Measurements from ENCODE around the gene PAPPA. TPM values are rescaled to one million over a fixed set of nuclear protein-coding genes. Genes with fewer than 3 reads are reported as not detected.

The PAPPA gene
- total RNA-seq, 1 experiment from 2014 or later = 0.05 TPM

DNA sequence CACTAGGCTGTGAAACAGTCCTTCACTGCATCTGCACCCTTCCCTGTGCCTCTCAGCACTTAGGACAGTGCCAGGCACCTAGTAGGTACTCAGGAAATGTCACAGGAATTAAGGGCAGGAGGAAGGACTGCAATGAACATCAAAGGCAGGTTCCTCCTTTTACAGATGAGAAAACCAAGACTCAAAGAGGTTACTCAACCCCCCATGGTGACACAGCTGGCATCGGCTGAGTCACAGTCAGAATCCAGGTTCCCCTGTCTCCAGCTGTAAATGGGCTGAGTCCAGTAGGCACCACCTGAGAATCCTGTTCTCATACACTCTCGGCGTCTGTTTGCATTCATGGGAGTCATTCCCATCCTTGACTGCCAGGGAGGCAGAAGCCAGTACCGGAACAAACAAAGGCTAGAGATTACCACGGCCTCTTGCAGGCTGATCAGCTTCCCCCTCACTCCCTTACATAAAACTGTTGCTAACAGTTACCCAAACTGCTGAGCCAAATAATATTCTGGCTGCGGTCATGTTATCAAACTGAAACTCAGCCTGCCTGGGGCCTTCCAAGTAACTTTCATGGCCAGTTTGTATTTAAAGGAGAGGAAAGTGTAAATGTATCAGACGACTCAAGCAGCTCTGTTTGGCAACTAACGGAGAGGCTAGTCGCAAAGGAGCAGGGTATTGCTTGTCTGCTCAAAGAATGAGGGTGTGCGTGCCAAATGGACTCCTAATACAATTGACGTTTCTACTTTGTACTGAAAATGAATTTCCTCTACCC is 201.7 kb downstream of the PAPPA start:
- no peak for ATAC-seq

More for the DNA sequence above, 201.7 kb downstream of the PAPPA start:
- Histone ChIP-seq H3K27me3 (ENCODE audit: insufficient read depth, low read length) (peaks cover 52% of the 10 kb centered on the region), H3K4me2 (ENCODE audit: low read length) (no peak overlapping the region), H3K36me3 (ENCODE audit: control insufficient read depth in 1 of 2, insufficient read depth in 2 of 2, low read length in 2 of 2) (no peaks in the 10 kb centered on the region), H3K9me2 (ENCODE audit: insufficient read depth) (no peaks in the 10 kb centered on the region), H2AFZ (ENCODE audit: low read depth, low read length, poor library complexity, severe bottlenecking) (no peak overlapping the region), H3K4me3 (replicated peaks in 1 of 2; ENCODE audit: low read depth in 1 of 2, low read length in 2 of 2) (no peak overlapping the region), H3K9ac (ENCODE audit: low read length) (no peak overlapping the region), H4K20me1 (ENCODE audit: insufficient read depth) (no peaks in the 10 kb centered on the region), H3K4me1 (ENCODE audit: control insufficient read depth in 1 of 2, insufficient read depth in 2 of 2, low read length in 2 of 2) (no peaks in the 10 kb centered on the region), H3K79me2 (ENCODE audit: insufficient read depth, low read length) (no peaks in the 10 kb centered on the region), H3K9me3 (ENCODE audit: control insufficient read depth in 1 of 2, insufficient read depth in 1 of 2, low read depth in 1 of 2, low read length in 2 of 2) (no peaks in the 10 kb centered on the region), H3K27ac (ENCODE audit: low read depth, low read length) (no peak overlapping the region)
- ChIA-PET RAD21 (ENCODE audit: low non-redundant PET in 1 of 2, low total read pairs in 2 of 2, uncharacterized antibody in 2 of 2, unreplicated experiment in 2 of 2) (no interaction called here), CTCF (no interaction called here), POLR2A (no interaction called here)
- DNase-seq (ENCODE audit: low read depth, low spot score) = no peak
- intact Hi-C loops (cut with micrococcal nuclease) = no loop called here
- BruUV-seq (replicated peaks) = no TSS peak
- TF ChIP-seq CEBPB (IDR thresholded peaks at IDR 0.05; ENCODE audit: low read depth) = no peak
- TF ChIP-seq FOSL1 (IDR thresholded peaks at IDR 0.05; ENCODE audit: low read depth) = no peak
- TF ChIP-seq, protein P1, sequence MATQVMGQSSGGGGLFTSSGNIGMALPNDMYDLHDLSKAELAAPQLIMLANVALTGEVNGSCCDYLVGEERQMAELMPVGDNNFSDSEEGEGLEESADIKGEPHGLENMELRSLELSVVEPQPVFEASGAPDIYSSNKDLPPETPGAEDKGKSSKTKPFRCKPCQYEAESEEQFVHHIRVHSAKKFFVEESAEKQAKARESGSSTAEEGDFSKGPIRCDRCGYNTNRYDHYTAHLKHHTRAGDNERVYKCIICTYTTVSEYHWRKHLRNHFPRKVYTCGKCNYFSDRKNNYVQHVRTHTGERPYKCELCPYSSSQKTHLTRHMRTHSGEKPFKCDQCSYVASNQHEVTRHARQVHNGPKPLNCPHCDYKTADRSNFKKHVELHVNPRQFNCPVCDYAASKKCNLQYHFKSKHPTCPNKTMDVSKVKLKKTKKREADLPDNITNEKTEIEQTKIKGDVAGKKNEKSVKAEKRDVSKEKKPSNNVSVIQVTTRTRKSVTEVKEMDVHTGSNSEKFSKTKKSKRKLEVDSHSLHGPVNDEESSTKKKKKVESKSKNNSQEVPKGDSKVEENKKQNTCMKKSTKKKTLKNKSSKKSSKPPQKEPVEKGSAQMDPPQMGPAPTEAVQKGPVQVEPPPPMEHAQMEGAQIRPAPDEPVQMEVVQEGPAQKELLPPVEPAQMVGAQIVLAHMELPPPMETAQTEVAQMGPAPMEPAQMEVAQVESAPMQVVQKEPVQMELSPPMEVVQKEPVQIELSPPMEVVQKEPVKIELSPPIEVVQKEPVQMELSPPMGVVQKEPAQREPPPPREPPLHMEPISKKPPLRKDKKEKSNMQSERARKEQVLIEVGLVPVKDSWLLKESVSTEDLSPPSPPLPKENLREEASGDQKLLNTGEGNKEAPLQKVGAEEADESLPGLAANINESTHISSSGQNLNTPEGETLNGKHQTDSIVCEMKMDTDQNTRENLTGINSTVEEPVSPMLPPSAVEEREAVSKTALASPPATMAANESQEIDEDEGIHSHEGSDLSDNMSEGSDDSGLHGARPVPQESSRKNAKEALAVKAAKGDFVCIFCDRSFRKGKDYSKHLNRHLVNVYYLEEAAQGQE (IDR thresholded peaks at IDR 0.05; ENCODE audit: low read depth) = peak; percentile 27; the same call in 1 of the 2 replicates
- TF ChIP-seq POLR2A (IDR thresholded peaks at IDR 0.05; ENCODE audit: borderline replicate concordance, extremely low read depth, insufficient read depth, insufficient read length) = no peak
- no peak for TF ChIP-seq EZH2 (IDR thresholded peaks at IDR 0.05)
- no peak for TF ChIP-seq TCF7L2 (IDR thresholded peaks at IDR 0.05; ENCODE audit: borderline replicate concordance, extremely low read depth, insufficient read depth, insufficient read length)
